Spleen (tissue), 11 donors: ENCODE results near the gene TLX2. TPM values are rescaled to one million over a fixed set of nuclear protein-coding genes. Genes with fewer than 3 reads are reported as not detected.

Experiments used
- DNase-seq: peaks from one replicate; pipeline ENCODE4 v3.0.0-alpha.2; 2020
- H3K27ac ChIP-seq, 8 donors: fragments of 200-600 bp; sonication (generic) in 7 of 8; 1 replicate in 4 of 8; 2 replicates in 4 of 8; pipeline versions ENCODE4 v1.5.0 to v1.8.0; 2016 to 2021; ENCODE audit warnings: inconsistent platforms in 4 of 8, mild to moderate bottlenecking in 4 of 8, moderate library complexity in 1 of 8
- H3K27me3 ChIP-seq, 7 donors: fragments of 200-600 bp; sonication (generic) in 6 of 7; replicated peaks in 1 of 7; 1 replicate in 4 of 7; 2 replicates in 3 of 7; pipeline versions ENCODE4 v1.5.0 to v1.8.0; 2016 to 2021; ENCODE audit warnings: inconsistent platforms in 3 of 7, mild to moderate bottlenecking in 1 of 7
- H3K36me3 ChIP-seq, 6 donors: fragments of 200-600 bp; sonication (generic) in 5 of 6; 1 replicate in 4 of 6; 2 replicates in 2 of 6; pipeline versions ENCODE4 v1.5.0 to v1.8.0; 2016 to 2021; ENCODE audit warnings: inconsistent platforms in 2 of 6
- H3K4me1 ChIP-seq, 6 donors: fragments of 200-600 bp; sonication (generic) in 5 of 6; 1 replicate in 3 of 6; 2 replicates in 3 of 6; pipeline versions ENCODE4 v1.5.0 to v1.8.0; 2016 to 2021; ENCODE audit warnings: inconsistent platforms in 3 of 6
- H3K4me3 ChIP-seq, 8 donors: fragments of 200-600 bp; sonication (generic) in 7 of 8; 1 replicate in 4 of 8; 2 replicates in 4 of 8; pipeline versions ENCODE4 v1.5.0 to v1.8.0; 2016 to 2021; ENCODE audit warnings: inconsistent platforms in 4 of 8, mild to moderate bottlenecking in 4 of 8, moderate library complexity in 2 of 8
- H3K9me3 ChIP-seq, 8 donors: fragments of 200-600 bp; sonication (generic) in 7 of 8; 1 replicate in 4 of 8; 2 replicates in 4 of 8; pipeline versions ENCODE4 v1.5.0 to v1.8.0; 2016 to 2021; ENCODE audit warnings: inconsistent platforms in 4 of 8
- CTCF ChIP-seq, 11 experiments: fragments of 200-600 bp in 7 of 11; fragments of 450-650 bp in 4 of 11; sonication (generic) in 4 of 11; IDR thresholded peaks in 8 of 11; conservative IDR thresholded peaks in 3 of 11; 1 replicate in 7 of 11; 2 replicates in 4 of 11; pipeline versions ENCODE4 v1.4.0 to v1.8.0; 2016 to 2021; ENCODE audit warnings: antibody characterized with exemption in 11 of 11, inconsistent platforms in 4 of 11, mild to moderate bottlenecking in 1 of 11
- POLR2A ChIP-seq, 3 donors: fragments of 450-650 bp; IDR thresholded peaks; one replicate each; pipeline ENCODE4 v1.5.1; 2017; ENCODE audit warnings: antibody characterized with exemption in 3 of 3, mild to moderate bottlenecking in 1 of 3
- POLR2AphosphoS5 ChIP-seq, 3 donors: sonication (generic); formaldehyde crosslinking; IDR thresholded peaks; one replicate each; pipeline ENCODE4 v1.5.1; 2017; ENCODE audit warnings: antibody characterized with exemption in 3 of 3
- WGBS, 5 donors: extraction: QIAGEN DNeasy Blood & Tissue Kit in 3 of 5; methylation state at CpG; one replicate each; pipeline versions ENCODE4 v1.1.5 to v1.1.7; 2013 to 2018; 5-methylcytosine and 5-hydroxymethylcytosine counted together
- intact Hi-C: fragments of 100-400 bp; cut with DNase I; formaldehyde crosslinking; loops from one replicate; pipeline ENCODE4 v1.15.0; 2023; ENCODE audit warnings: low total_unique reads
- polyA plus RNA-seq, 3 donors: library from polyadenylated mRNA; stranded (reverse); fragments of 200-250 nt; gene quantifications; one replicate each; pipeline ENCODE4 v1.2.1, GENCODE V29; 2013
- total RNA-seq, 7 donors: library from RNA; depleted of rRNA in 3 of 7; stranded (reverse); fragments of >200 nt in 3 of 7; fragmentation: NEBNext Ultra II Directional in 4 of 7; extraction: Animal tissue kit (Norgen Biotek cat#: 25700) in 4 of 7; gene quantifications; one replicate each; pipeline versions ENCODE4 v1.1.0 to v1.2.1, GENCODE V29; 2016 to 2021
- donor health status: healthy with polysubstance abuse.
- donor health status: DM: no; HTN: no; CAD: no; lungs with moderate emphysema.
- donor health status: DM: no; HTN: no; CAD: no.
- donor health status: Bipolar disorder and iron deficiency.
- donor health status: healthy.
- donor health status: DM: no; HTN: no; CAD: no.
- donor health status: DM: yes; HTN: yes; CAD: no.

Gene TLX2
- total and polyA plus RNA-seq, 10 donors: 0.04 to 0.05 TPM; not detected in 8

- H3K36me3 ChIP-seq: peaks cover 0 to 11% (median 7%) of the 10 kb centered on the region in 6 donors
- WGBS, 5 donors: 80 to 92% (median 89%) methylated on average over 4 of the region's 4 CpGs
- TF ChIP-seq POLR2AphosphoS5 (IDR thresholded peaks at IDR 0.05) (no peak), CTCF (IDR thresholded peaks at IDR 0.05 in 8 of 11, conservative IDR thresholded peaks at IDR 0.05 in 3 of 11) (no peak), POLR2A (IDR thresholded peaks at IDR 0.05) (no peak)
- H3K4me3 ChIP-seq: no peak overlapping the region
- peaks cover 14 to 55% (median 46%) of the 10 kb centered on the region in 7 donors for H3K27me3 ChIP-seq
- no peak for DNase-seq
- H3K4me1 ChIP-seq: peaks cover 27 to 51% (median 46%) of the 10 kb centered on the region in 6 donors
- H3K9me3 ChIP-seq: no peaks in the 10 kb centered on the region
- intact Hi-C loops: no loop called here
- no peak overlapping the region for H3K27ac ChIP-seq
Measured at GRCh38 chr2:74510272-74510671, 4.0 kb upstream of the TLX2 start.

DNA sequence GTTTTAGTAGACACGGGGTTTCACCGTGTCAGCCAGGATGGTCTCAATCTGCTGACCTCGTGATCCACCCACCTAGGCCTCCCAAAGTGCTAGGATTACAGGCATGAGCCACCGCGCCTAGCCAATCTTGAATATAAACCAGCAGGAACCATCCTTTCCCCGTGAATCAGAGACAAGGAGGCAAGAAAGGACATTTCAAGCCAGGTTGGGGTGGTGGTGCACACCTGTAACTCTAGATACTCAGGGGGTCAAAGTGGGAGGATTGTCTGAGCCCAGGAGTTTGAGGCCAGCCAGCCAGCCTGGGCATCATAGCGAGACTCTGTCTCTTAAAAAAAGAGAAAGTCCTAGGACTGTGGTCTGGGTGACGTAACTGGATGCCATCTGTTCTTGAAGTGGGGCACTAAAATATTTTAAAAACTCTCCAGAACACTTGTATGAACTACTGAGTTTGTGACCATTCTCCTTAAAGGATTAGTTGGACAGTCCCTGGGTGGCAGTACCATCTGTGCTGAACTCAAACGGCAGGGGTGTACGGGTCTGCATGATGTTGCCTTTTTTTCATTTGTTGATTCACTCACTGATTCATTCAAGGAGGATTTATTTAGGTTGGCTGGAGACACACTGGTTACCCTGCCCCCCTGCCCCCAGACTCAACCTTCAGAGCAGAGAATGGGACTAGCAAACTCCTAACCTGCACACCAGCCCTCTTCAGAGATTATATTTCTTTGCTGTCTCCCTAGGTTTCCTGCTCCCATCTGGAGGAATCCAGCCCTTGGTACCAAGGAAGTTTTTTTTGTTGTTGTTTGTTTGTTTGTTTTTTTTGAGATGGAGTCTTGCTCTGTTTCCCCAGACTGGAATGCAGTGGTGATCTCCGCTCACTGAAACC lies 2.9 kb upstream of the TLX2 start:
- peaks cover 23 to 66% (median 57%) of the 10 kb centered on the region in 7 donors for H3K27me3 ChIP-seq
- DNase-seq: peak; percentile 31

GRCh38 chr2:74512744-74513604 lies 1.3 kb upstream of the TLX2 start:
- Histone ChIP-seq H3K9me3 (no peaks in the 10 kb centered on the region), H3K36me3 (no peaks in the 10 kb centered on the region), H3K27me3 (peaks cover 23 to 82% (median 73%) of the 10 kb centered on the region in 7 donors), H3K4me3 (peak overlapping the region in 1 of 8 donors; percentile 71), H3K4me1 (peaks cover 20 to 48% (median 42%) of the 10 kb centered on the region in 6 donors), H3K27ac (no peak overlapping the region)
- intact Hi-C loops: no loop called here
- DNase-seq: peak; percentile 72
- no peak for TF ChIP-seq POLR2AphosphoS5 (IDR thresholded peaks at IDR 0.05)
- TF ChIP-seq CTCF (IDR thresholded peaks at IDR 0.05 in 8 of 11, conservative IDR thresholded peaks at IDR 0.05 in 3 of 11): no peak
- TF ChIP-seq POLR2A (IDR thresholded peaks at IDR 0.05): no peak
- 10 to 27% (median 11%) methylated on average over 18 to 36 of the region's 36 CpGs for WGBS, 5 donors

More for the DNA sequence above, 2.9 kb upstream of the TLX2 start:
- Histone ChIP-seq H3K27ac (no peak overlapping the region), H3K4me3 (no peak overlapping the region), H3K36me3 (peaks cover 0 to under 1% (median 0%) of the 10 kb centered on the region in 6 donors), H3K4me1 (peaks cover 27 to 51% (median 46%) of the 10 kb centered on the region in 6 donors), H3K9me3 (no peaks in the 10 kb centered on the region)
- TF ChIP-seq CTCF (IDR thresholded peaks at IDR 0.05 in 8 of 11, conservative IDR thresholded peaks at IDR 0.05 in 3 of 11) (no peak), POLR2AphosphoS5 (IDR thresholded peaks at IDR 0.05) (no peak), POLR2A (IDR thresholded peaks at IDR 0.05) (no peak)
- WGBS, 5 donors: 37 to 49% (median 43%) methylated on average over 11 of the region's 11 CpGs
- intact Hi-C loops: no loop called here
